Adrenal gland (tissue), 12 donors: ENCODE measurements around the gene HID1. TPM values are rescaled to one million over a fixed set of nuclear protein-coding genes. Genes with fewer than 3 reads are reported as not detected.

Source experiments
- DNase-seq, 7 donors: peaks; one replicate each; pipeline ENCODE4 v3.0.0-alpha.2; 2019 to 2020
- H3K27ac ChIP-seq, 5 donors: fragments of 200-600 bp; sonication (generic) in 4 of 5; 1 replicate in 3 of 5; 2 replicates in 2 of 5; pipeline versions ENCODE4 v1.5.1 to v1.8.0; 2016 to 2020; ENCODE audit warnings: mild to moderate bottlenecking in 1 of 5
- H3K27me3 ChIP-seq: fragments of 200-600 bp; 2 replicates; pipeline ENCODE4 v1.8.0; 2021
- H3K36me3 ChIP-seq, 2 donors: fragments of 200-600 bp; replicated peaks in 1 of 2; 1 replicate in 1 of 2; 2 replicates in 1 of 2; pipeline versions ENCODE4 v1.5.1 to v1.8.0; 2018 to 2022
- H3K4me1 ChIP-seq, 2 donors: fragments of 200-600 bp; replicated peaks in 1 of 2; 1 replicate in 1 of 2; 2 replicates in 1 of 2; pipeline versions ENCODE4 v1.5.1 to v1.8.0; 2018 to 2021
- H3K4me3 ChIP-seq, 4 donors: fragments of 200-600 bp; sonication (generic) in 3 of 4; one replicate each; pipeline ENCODE4 v1.5.1; 2016 to 2018
- H3K9me3 ChIP-seq, 3 donors: fragments of 200-600 bp; sonication (generic) in 1 of 3; replicated peaks in 1 of 3; 1 replicate in 2 of 3; 2 replicates in 1 of 3; pipeline versions ENCODE4 v1.5.1 to v1.8.0; 2016 to 2021
- CTCF ChIP-seq, 6 experiments: fragments of 450-650 bp in 4 of 6; fragments of 200-600 bp in 2 of 6; sonication (generic) in 1 of 6; IDR thresholded peaks; 1 replicate in 5 of 6; 2 replicates in 1 of 6; pipeline versions ENCODE4 v1.5.1 to v1.8.0; 2016 to 2021; ENCODE audit warnings: antibody characterized with exemption in 6 of 6, mild to moderate bottlenecking in 2 of 6, moderate library complexity in 1 of 6
- POLR2A ChIP-seq, 2 donors: fragments of 450-650 bp; IDR thresholded peaks; one replicate each; pipeline ENCODE4 v1.6.1; 2017; ENCODE audit warnings: antibody characterized with exemption in 2 of 2, mild to moderate bottlenecking in 2 of 2, moderate library complexity in 1 of 2
- WGBS, 4 donors: extraction: QIAGEN DNeasy Blood & Tissue Kit in 2 of 4; methylation state at CpG; one replicate each; pipeline versions ENCODE4 v1.1.5 to v1.1.7; 2013 to 2017; 5-methylcytosine and 5-hydroxymethylcytosine counted together
- intact Hi-C, 2 donors: fragments of 100-400 bp; cut with DNase I; formaldehyde crosslinking; loops; one replicate each; pipeline versions ENCODE4 v1.14.1 to v1.15.0; 2022 to 2023
- polyA plus RNA-seq, 3 donors: library from polyadenylated mRNA; stranded (reverse); fragments of 200-250 nt in 2 of 3; fragments of 350-450 nt in 1 of 3; fragmentation: Illumina TruSeq in 1 of 3; extraction: RNeasy Lipid Tissue Mini Kit (QIAGEN cat#74804) in 1 of 3; gene quantifications; one replicate each; pipeline ENCODE4 v1.2.3, GENCODE V29; 2013 to 2014
- total RNA-seq, 9 donors: library from RNA; depleted of rRNA in 4 of 9; stranded (reverse); fragments of >200 nt in 4 of 9; fragments of 120-200 nt in 1 of 9; fragmentation: NEBNext Ultra II Directional in 1 of 9; extraction: Animal tissue kit (Norgen Biotek cat#: 25700) in 1 of 9; gene quantifications; one replicate each; pipeline versions ENCODE4 v1.1.0 to v1.2.4, GENCODE V29; 2013 to 2023
- donor health status: healthy with polysubstance abuse.
- donor health status: Bipolar disorder and iron deficiency.
- donor health status: DM: yes; HTN: yes; CAD: no.
- donor health status: DM: no; HTN: no; CAD: no.
- donor health status: DM: no; HTN: no; CAD: no.
- donor health status: DM: yes; HTN: yes; CAD: no.

The HID1 gene
- total and polyA plus RNA-seq, 12 donors = 2.8 to 42.6 (median 8.3) TPM

GRCh38 chr17:74950207-74950606 lies 22.4 kb downstream of the HID1 start:
- H3K36me3 ChIP-seq = no peaks in the 10 kb centered on the region
- no peak overlapping the region for H3K4me3 ChIP-seq
- no peak overlapping the region for H3K27ac ChIP-seq
- TF ChIP-seq POLR2A (IDR thresholded peaks at IDR 0.05) (no peak), CTCF (IDR thresholded peaks at IDR 0.05) (no peak)
- H3K27me3 ChIP-seq = no peaks in the 10 kb centered on the region
- WGBS, 4 donors = 76 to 78% (median 77%) methylated on average over 5 to 8 of the region's 8 CpGs; no CpG with 5 or more reads in 1 of the 4 donors
- DNase-seq = no peak
- no peaks in the 10 kb centered on the region for H3K4me1 ChIP-seq
- intact Hi-C loops = loop anchor here in 1 of 2 donors (10.0 kb wide), 1 partner anchor 155 kb away; no protein-coding TSS in a partner anchor
- no peaks in the 10 kb centered on the region for H3K9me3 ChIP-seq

- H3K4me3 ChIP-seq = no peak overlapping the region
- H3K27me3 ChIP-seq = no peaks in the 10 kb centered on the region
- intact Hi-C loops = loop anchor here in 1 of 2 donors (10.0 kb wide), 1 partner anchor 155 kb away; no protein-coding TSS in a partner anchor
- no peak for DNase-seq
- H3K27ac ChIP-seq = no peak overlapping the region
- H3K4me1 ChIP-seq = no peaks in the 10 kb centered on the region
- H3K36me3 ChIP-seq = no peaks in the 10 kb centered on the region
- 20 to 74% (median 68%) methylated on average over 1 to 12 of the region's 12 CpGs for WGBS, 4 donors
- TF ChIP-seq POLR2A (IDR thresholded peaks at IDR 0.05) (no peak), CTCF (IDR thresholded peaks at IDR 0.05) (no peak)
- no peaks in the 10 kb centered on the region for H3K9me3 ChIP-seq
Observed at GRCh38 chr17:74949455-74950115, 23.0 kb downstream of the HID1 start.

GRCh38 chr17:74947041-74947754 lies 25.4 kb downstream of the HID1 start:
- Histone ChIP-seq H3K27me3 (peaks cover 6% of the 10 kb centered on the region), H3K4me1 (no peaks in the 10 kb centered on the region), H3K36me3 (no peaks in the 10 kb centered on the region), H3K27ac (no peak overlapping the region), H3K4me3 (no peak overlapping the region), H3K9me3 (no peaks in the 10 kb centered on the region)
- 86 to 93% (median 89%) methylated on average over 6 to 17 of the region's 17 CpGs for WGBS, 4 donors
- no peak for DNase-seq
- intact Hi-C loops = no loop called here
- TF ChIP-seq POLR2A (IDR thresholded peaks at IDR 0.05) = no peak
- no peak for TF ChIP-seq CTCF (IDR thresholded peaks at IDR 0.05)

- H3K9me3 ChIP-seq = no peaks in the 10 kb centered on the region
- intact Hi-C loops = no loop called here
- H3K27me3 ChIP-seq = peaks cover 10% of the 10 kb centered on the region
- no peak for DNase-seq
- H3K36me3 ChIP-seq = no peaks in the 10 kb centered on the region
- no peaks in the 10 kb centered on the region for H3K4me1 ChIP-seq
- WGBS, 4 donors = 80 to 91% (median 87%) methylated on average over 11 to 14 of the region's 14 CpGs; no CpG with 5 or more reads in 1 of the 4 donors
- H3K27ac ChIP-seq = no peak overlapping the region
- H3K4me3 ChIP-seq = no peak overlapping the region
- TF ChIP-seq CTCF (IDR thresholded peaks at IDR 0.05) = no peak
- no peak for TF ChIP-seq POLR2A (IDR thresholded peaks at IDR 0.05)
Observed at GRCh38 chr17:74946641-74947040, 25.9 kb downstream of the HID1 start.
